KMS-11 (cell line): ENCODE results near the gene PRM1.

ENCODE experiments used
- H2AFZ ChIP-seq: fragments of 200-600 bp; sonication (generic); 2 replicates; pipeline ENCODE4 v1.6.1; 2016; ENCODE audit warnings: antibody characterized with exemption, mixed run types, low read depth
- H3K27ac ChIP-seq: fragments of 200-600 bp; sonication (generic); 2 replicates; pipeline ENCODE4 v1.6.1; 2016; ENCODE audit warnings: mild to moderate bottlenecking, mixed run types
- H3K27me3 ChIP-seq: fragments of 200-600 bp; sonication (generic); 2 replicates; pipeline ENCODE4 v1.6.1; 2017; ENCODE audit warnings: mild to moderate bottlenecking, low read depth, mixed run types, moderate library complexity; ENCODE audit not compliant: insufficient read depth
- H3K36me3 ChIP-seq: fragments of 200-600 bp; sonication (generic); 2 replicates; pipeline ENCODE4 v1.6.1; 2017; ENCODE audit warnings: mild to moderate bottlenecking, mixed run types; ENCODE audit not compliant: insufficient read depth
- H3K4me1 ChIP-seq: fragments of 200-600 bp; sonication (generic); 2 replicates; pipeline ENCODE4 v1.6.1; 2016; ENCODE audit warnings: mild to moderate bottlenecking, low read depth, mixed run types; ENCODE audit not compliant: poor library complexity, severe bottlenecking
- H3K4me2 ChIP-seq: fragments of 200-600 bp; sonication (generic); 2 replicates; pipeline ENCODE4 v1.7.0; 2016; ENCODE audit warnings: mild to moderate bottlenecking, mixed run types
- H3K4me3 ChIP-seq: fragments of 200-600 bp; sonication (generic); IDR thresholded peaks from 2 replicates; pipeline ENCODE4 v1.6.1; 2017; ENCODE audit warnings: low read depth, low read length, mixed read lengths; ENCODE audit not compliant: insufficient read depth
- H3K79me2 ChIP-seq: fragments of 200-600 bp; sonication (generic); 2 replicates; pipeline ENCODE4 v1.6.1; 2016; ENCODE audit warnings: low read depth, mixed run types; ENCODE audit not compliant: insufficient read depth
- H3K9ac ChIP-seq: fragments of 200-600 bp; sonication (generic); 2 replicates; pipeline ENCODE4 v1.6.1; 2016; ENCODE audit warnings: mild to moderate bottlenecking, mixed run types
- H4K20me1 ChIP-seq: fragments of 200-600 bp; sonication (generic); 2 replicates; pipeline ENCODE4 v1.6.1; 2016; ENCODE audit warnings: mild to moderate bottlenecking, mixed run types; ENCODE audit not compliant: insufficient read depth
- CTCF ChIP-seq: fragments of 200-600 bp; sonication (generic); conservative IDR thresholded peaks from 2 replicates; pipeline ENCODE4 v1.6.1; 2017; ENCODE audit warnings: low read depth, mild to moderate bottlenecking, antibody characterized with exemption, low read length, moderate library complexity, mixed read lengths

The PRM1 gene

GRCh38 chr16:11273721-11274324 is 7.3 kb downstream of the PRM1 start:
- Histone ChIP-seq H3K9ac (no peak overlapping the region), H3K4me2 (no peak overlapping the region), H3K4me1 (no peaks in the 10 kb centered on the region), H3K27ac (no peak overlapping the region), H3K79me2 (no peaks in the 10 kb centered on the region), H3K36me3 (no peaks in the 10 kb centered on the region), H4K20me1 (no peaks in the 10 kb centered on the region), H3K27me3 (peaks cover 18% of the 10 kb centered on the region; the same call in 1 of the 2 replicates), H2AFZ (no peak overlapping the region), H3K4me3 (no peak overlapping the region)
- no peak for TF ChIP-seq CTCF

- no peaks in the 10 kb centered on the region for H3K79me2 ChIP-seq
- no peaks in the 10 kb centered on the region for H3K4me1 ChIP-seq
- no peaks in the 10 kb centered on the region for H3K36me3 ChIP-seq
- H3K4me3 ChIP-seq = no peak within 1 kb of the TSS
- no peak for TF ChIP-seq CTCF
- no peak within 1 kb of the TSS for H3K27ac ChIP-seq
- H4K20me1 ChIP-seq = no peaks in the 10 kb centered on the region
- no peak within 1 kb of the TSS for H2AFZ ChIP-seq
- no peak within 1 kb of the TSS for H3K4me2 ChIP-seq
- H3K9ac ChIP-seq = no peak within 1 kb of the TSS
- peaks cover 18% of the 10 kb centered on the region; the same call in 1 of the 2 replicates for H3K27me3 ChIP-seq
Observed at GRCh38 chr16:11272921-11273720, 8.0 kb downstream of the PRM1 start, which contains the start of gene PRM3. PRM3 (minus strand) TSS chr16:11273629; CDS start chr16:11273595, 34 bp downstream.

- H4K20me1 ChIP-seq = no peaks in the 10 kb centered on the region
- H3K4me3 ChIP-seq = no peak overlapping the region
- no peak overlapping the region for H3K9ac ChIP-seq
- no peak for TF ChIP-seq CTCF
- no peak overlapping the region for H2AFZ ChIP-seq
- peaks cover 14% of the 10 kb centered on the region; the same call in 1 of the 2 replicates for H3K27me3 ChIP-seq
- H3K36me3 ChIP-seq = no peaks in the 10 kb centered on the region
- H3K4me1 ChIP-seq = no peaks in the 10 kb centered on the region
- no peak overlapping the region for H3K4me2 ChIP-seq
- H3K79me2 ChIP-seq = no peaks in the 10 kb centered on the region
- H3K27ac ChIP-seq = no peak overlapping the region
Observed at GRCh38 chr16:11272484-11272883, 8.6 kb downstream of the PRM1 start.

GRCh38 chr16:11271610-11272009 is 9.5 kb downstream of the PRM1 start:
- Histone ChIP-seq H3K36me3 (no peaks in the 10 kb centered on the region), H3K27ac (no peak overlapping the region), H3K4me2 (no peak overlapping the region), H3K79me2 (no peaks in the 10 kb centered on the region), H3K27me3 (peaks cover 9% of the 10 kb centered on the region; the same call in 1 of the 2 replicates), H2AFZ (no peak overlapping the region), H3K9ac (no peak overlapping the region), H4K20me1 (no peaks in the 10 kb centered on the region), H3K4me1 (no peaks in the 10 kb centered on the region), H3K4me3 (no peak overlapping the region)
- no peak for TF ChIP-seq CTCF
